Stimulated activated CD8-positive, alpha-beta memory T cell treated with anti-CD3 and anti-CD28 coated beads, Interleukin-12 subunit alpha, Interleukin-12 subunit beta, amount 100 ng/mL, for 1 hour (primary cell): ENCODE measurements around the gene AMN1.
"Not testable (repeated sequence)": the region's sequence is repeated elsewhere in the genome, so short reads cannot be mapped to it uniquely, and the experiment has no call there.

Source experiments
- DNase-seq: peaks from one replicate; pipeline ENCODE4 v3.0.0-alpha.2; 2020; ENCODE audit warnings: low read depth

The AMN1 gene

DNA sequence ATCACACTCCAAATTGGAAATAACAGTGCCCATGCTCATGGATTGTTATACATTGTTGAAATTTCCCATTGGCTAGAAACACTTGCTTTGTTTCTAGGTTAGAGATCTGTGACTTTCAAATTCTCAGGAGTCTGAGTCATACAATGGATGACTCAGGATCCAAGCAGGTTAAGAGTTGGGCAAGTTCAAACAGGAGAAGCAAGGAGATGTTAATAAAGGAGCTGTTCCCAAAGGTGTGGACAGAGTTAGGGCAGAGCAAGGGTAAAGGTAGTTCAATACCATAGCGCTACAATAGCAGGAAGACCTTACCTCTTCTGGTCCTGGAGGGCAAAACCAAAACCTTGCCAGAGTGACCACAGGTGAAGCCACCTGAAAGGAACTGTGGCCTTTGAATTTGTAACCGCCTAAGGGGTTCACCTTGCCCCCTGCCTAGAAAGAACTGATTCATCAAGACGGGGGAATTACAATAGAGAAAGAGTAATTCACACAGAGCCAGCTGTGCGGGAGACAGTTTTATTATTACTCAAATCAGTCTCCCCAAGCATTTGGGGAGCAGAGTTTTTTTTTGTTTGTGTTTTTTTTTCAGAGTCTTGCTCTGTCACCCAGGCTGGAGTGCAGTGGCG is 4.2 kb upstream of the AMN1 start:
- no peak for DNase-seq

DNA sequence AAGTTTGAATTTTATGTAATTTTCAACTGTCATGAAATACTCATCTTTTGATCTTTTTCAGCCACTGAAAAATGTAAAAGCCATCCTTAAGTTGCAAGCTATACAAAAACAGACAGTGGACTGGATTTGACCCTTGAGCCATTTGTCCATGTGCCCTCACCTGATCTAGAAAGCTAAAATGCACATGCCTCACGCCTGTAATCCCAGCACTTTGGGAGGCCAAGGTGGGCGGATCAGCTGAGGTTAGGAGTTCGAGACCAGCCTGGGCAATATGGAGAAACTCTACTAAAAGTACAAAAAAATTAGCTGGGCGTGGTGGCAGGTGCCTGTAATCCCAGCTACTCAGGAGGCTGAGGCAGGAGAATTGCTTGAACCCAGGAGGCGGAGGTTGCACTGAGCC is 2.4 kb upstream of the AMN1 start:
- DNase-seq: not testable (repeated sequence)

- DNase-seq: no peak
These were observed 884 bp upstream of the AMN1 start for GRCh38 chr12:31729705-31730104.

DNA sequence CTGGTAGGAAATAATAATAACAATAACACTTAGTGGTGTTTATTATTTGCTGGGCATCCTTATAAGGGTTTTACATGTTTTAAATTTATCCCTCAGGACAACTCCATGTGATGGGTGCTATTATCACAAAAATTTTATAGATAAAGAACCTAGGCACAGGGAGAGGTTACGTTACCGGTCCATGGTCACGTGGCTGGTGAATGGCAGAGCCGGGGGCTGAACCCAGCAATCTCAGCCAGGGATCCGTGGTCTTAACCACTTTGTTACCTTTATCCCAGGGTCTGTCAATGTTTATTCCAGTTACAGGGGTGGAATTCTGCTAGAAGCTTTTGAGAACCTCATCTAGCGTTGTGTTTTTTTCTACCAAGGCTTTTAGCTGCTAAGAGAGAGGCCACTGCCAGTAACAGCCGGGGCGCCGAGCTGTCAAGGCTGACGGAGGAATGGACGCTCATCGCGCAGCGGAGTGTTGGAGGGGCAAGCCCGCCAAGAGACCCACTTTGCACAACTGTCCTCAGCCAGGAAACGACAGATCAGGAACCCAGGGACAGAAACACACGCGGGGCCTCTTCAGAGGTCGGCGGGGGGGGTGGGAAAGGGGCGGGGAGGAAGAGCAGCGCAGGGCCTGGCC is 418 bp downstream of the AMN1 start:
- no peak for DNase-seq

- no peak for DNase-seq
These were observed 1.6 kb downstream of the AMN1 start for GRCh38 chr12:31727192-31727591.

- no peak for DNase-seq
These were observed 2.2 kb downstream of the AMN1 start for GRCh38 chr12:31726575-31726974.

- no peak for DNase-seq
These were observed 4.3 kb downstream of the AMN1 start for GRCh38 chr12:31724557-31724956.

DNA sequence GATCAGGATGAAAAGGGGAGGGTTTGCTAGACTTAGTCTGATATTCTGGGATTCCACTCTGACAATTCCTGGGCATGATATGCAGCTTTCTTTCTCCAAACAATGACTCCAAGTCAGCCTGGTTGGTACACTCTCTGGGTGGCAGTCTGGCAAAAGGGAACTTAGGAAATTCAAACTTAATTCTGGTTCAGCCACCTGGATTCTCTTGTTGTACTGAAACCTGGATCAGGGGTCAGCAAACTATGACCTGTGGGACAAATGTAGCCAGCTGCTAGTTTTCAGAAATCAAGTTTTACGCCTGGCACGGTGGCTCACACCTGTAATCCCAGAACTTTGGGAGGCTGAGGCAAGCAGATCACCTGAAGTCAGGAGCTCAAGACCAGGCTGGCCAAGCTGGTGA is 6.2 kb downstream of the AMN1 start:
- no peak for DNase-seq

- not testable (repeated sequence) for DNase-seq
These were observed 10.2 kb downstream of the AMN1 start for GRCh38 chr12:31718542-31719198.

DNA sequence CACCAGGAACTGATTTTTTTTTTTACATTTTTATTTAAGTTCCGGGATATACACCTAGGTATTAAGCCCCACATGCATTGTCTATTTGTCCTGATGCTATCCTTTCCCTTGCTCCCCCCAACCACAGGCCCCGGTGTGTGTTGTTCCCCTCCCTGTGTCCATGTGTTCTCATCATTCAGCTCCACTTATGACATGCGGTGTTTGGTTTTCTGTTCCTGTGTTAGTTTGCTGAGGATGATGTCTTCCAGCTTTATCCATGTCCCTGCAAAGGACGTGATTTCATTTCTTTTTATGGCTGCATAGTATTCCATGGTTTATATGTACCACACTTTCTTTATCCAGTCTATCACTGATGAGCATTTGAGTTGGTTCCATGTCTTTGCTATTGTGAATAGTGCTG is 11.8 kb downstream of the AMN1 start:
- not testable (repeated sequence) for DNase-seq

GRCh38 chr12:31715283-31715825 is 13.5 kb downstream of the AMN1 start:
- no peak for DNase-seq

DNA sequence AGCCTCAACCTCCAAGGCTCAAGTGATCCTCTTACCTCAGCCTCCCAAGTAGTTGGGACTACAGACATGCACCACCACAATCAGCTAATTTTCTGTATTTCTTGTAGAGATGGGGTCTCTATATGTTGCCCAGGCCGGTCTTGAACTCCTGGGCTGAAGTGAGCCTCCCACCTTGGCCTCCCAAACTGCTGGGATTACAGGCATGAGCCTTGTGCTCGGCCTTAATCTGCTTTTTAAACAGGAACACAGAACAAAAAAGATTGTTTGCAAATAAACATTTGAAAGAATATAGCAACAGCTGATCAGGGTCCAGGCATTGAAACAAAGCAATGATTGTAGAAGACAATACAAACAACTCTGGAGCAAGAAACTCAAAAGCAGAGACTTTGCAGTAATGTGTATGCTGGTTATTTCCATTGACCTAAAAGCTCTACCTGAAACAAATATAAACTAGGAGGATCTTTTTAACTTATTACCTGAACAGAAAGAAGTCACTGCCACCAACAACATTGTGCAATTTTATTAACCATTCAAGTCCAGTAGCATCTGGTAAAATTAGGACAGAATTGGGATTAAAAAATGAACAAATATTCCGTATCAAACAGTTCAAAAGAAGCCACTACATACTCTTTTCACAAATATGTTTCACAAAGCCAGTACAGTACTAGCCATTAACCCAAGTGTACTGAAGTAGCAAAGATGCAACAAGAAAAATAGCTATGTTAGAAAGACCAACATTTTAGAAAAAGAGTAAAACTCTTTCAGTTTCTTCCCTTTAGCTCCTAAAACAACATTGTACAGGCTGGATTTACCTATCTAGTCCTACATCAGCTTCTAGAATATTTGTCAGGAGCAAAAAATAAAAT is 14.2 kb downstream of the AMN1 start:
- DNase-seq: no peak

DNA sequence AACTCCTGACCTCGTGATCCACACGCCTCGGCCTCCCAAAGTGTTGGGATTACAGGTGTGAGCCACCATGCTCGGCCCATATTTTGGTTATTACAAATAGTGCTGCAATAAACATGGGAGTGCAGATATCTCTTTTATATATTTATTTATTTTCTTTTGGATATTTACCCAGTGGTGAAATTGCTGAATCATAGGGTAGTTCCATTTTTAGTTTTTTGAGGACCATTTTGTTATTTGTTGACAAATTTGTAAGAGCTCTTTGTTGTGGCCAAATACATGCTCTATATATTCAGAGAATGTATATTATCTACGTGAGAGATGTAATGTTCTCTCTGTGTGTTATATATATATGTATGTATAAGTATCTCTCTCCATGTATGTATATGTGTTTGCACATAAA is 15.9 kb downstream of the AMN1 start:
- DNase-seq: no peak

- no peak for DNase-seq
These were observed 18.6 kb downstream of the AMN1 start for GRCh38 chr12:31710021-31710818.

DNA sequence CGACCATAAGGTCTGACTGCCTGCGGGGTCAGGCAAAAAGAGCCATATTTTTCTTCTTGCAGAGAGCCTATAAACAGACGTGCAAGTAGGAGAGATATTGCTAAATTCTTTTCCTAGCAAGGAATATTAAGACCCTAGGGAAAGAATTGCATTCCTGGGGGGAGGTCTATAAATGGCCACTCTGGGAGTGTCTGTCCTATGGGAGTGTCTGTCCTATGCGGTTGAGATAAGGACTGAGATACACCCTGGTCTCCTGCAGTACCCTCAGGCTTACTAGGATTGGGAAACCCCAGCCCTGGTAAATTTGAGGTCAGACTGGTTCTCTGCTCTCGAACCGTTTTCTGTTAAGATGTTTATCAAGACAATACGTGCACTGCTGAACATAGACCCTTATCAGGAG is 20.7 kb downstream of the AMN1 start:
- DNase-seq: not testable (repeated sequence)

- DNase-seq: no peak
These were observed 23.2 kb downstream of the AMN1 start for GRCh38 chr12:31705621-31706020.

GRCh38 chr12:31702047-31702446 is 26.8 kb downstream of the AMN1 start:
- DNase-seq: no peak

GRCh38 chr12:31689921-31690320 is 38.9 kb downstream of the AMN1 start:
- DNase-seq: not testable (repeated sequence)

- no peak for DNase-seq
These were observed 41.7 kb downstream of the AMN1 start for GRCh38 chr12:31687101-31687527.

GRCh38 chr12:31685801-31686200 is 43.0 kb downstream of the AMN1 start:
- DNase-seq: no peak
